H9 (cell line): Measurements from ENCODE around the gene NXT1. TPM values are rescaled to one million over a fixed set of nuclear protein-coding genes. Genes with fewer than 3 reads are reported as not detected.

Experiments
- DNase-seq: peaks from one replicate; pipeline ENCODE4 v3.0.0-alpha.2; 2017
- H2AFZ ChIP-seq: one replicate; pipeline ENCODE4 v1.6.1; 2013; ENCODE audit warnings: mild to moderate bottlenecking, low read length, control low read depth, moderate library complexity
- H2AK5ac ChIP-seq: 2 replicates; pipeline ENCODE4 v1.6.1; 2013; ENCODE audit warnings: low read length, control low read depth, mixed read lengths; ENCODE audit not compliant: insufficient read length
- H2BK120ac ChIP-seq: one replicate; pipeline ENCODE4 v1.6.1; 2013; ENCODE audit warnings: low read depth, mild to moderate bottlenecking, low read length, control low read depth, inconsistent platforms; ENCODE audit not compliant: poor library complexity, severe bottlenecking
- H2BK12ac ChIP-seq: 2 replicates; pipeline ENCODE4 v1.6.1; 2013; ENCODE audit warnings: low read length, control low read depth, mixed read lengths, low read depth; ENCODE audit not compliant: insufficient read length
- H2BK15ac ChIP-seq: 2 replicates; pipeline ENCODE4 v1.6.1; 2013; ENCODE audit warnings: low read depth, low read length, control low read depth
- H2BK20ac ChIP-seq: one replicate; pipeline ENCODE4 v1.6.1; 2013; ENCODE audit warnings: low read depth, mild to moderate bottlenecking, low read length, control low read depth, inconsistent platforms; ENCODE audit not compliant: poor library complexity, severe bottlenecking
- H2BK5ac ChIP-seq: 2 replicates; pipeline ENCODE4 v1.6.1; 2013; ENCODE audit warnings: low read length, control low read depth, mixed read lengths; ENCODE audit not compliant: insufficient read length
- H3K14ac ChIP-seq: 2 replicates; pipeline ENCODE4 v1.6.1; 2013; ENCODE audit warnings: low read length, control low read depth; ENCODE audit not compliant: insufficient read depth
- H3K18ac ChIP-seq: 2 replicates; pipeline ENCODE4 v1.6.1; 2013; ENCODE audit warnings: low read depth, mild to moderate bottlenecking, mixed read lengths, low read length, control low read depth; ENCODE audit not compliant: insufficient read length
- H3K23ac ChIP-seq: 2 replicates; pipeline ENCODE4 v1.6.1; 2013; ENCODE audit warnings: low read length, control low read depth, mixed read lengths, low read depth; ENCODE audit not compliant: insufficient read length
- H3K23me2 ChIP-seq: 2 replicates; pipeline ENCODE4 v1.6.1; 2013; ENCODE audit warnings: low read depth, mild to moderate bottlenecking, mixed read lengths, low read length, control low read depth; ENCODE audit not compliant: insufficient read length, poor library complexity, severe bottlenecking
- H3K27ac ChIP-seq: 2 replicates; pipeline ENCODE4 v1.5.1; 2013; ENCODE audit warnings: low read length, control low read depth, mixed read lengths, low read depth; ENCODE audit not compliant: insufficient read length
- H3K27me3 ChIP-seq: 2 replicates; pipeline ENCODE4 v1.6.1; 2013; ENCODE audit warnings: low read length, control low read depth, inconsistent platforms; ENCODE audit not compliant: insufficient read depth
- H3K4ac ChIP-seq: 2 replicates; pipeline ENCODE4 v1.6.1; 2013; ENCODE audit warnings: low read depth, mild to moderate bottlenecking, control low read depth, inconsistent platforms, low read length, moderate library complexity
- H3K4me1 ChIP-seq: 2 replicates; pipeline ENCODE4 v1.6.1; 2013; ENCODE audit warnings: low read length, control low read depth, inconsistent platforms; ENCODE audit not compliant: insufficient read depth
- H3K4me2 ChIP-seq: 2 replicates; pipeline ENCODE4 v1.6.1; 2013; ENCODE audit warnings: low read length, control low read depth, mixed read lengths; ENCODE audit not compliant: insufficient read length, insufficient read depth
- H3K56ac ChIP-seq: 2 replicates; pipeline ENCODE4 v1.6.1; 2013; ENCODE audit warnings: low read depth, mild to moderate bottlenecking, mixed read lengths, low read length, control low read depth; ENCODE audit not compliant: insufficient read length
- H3K79me1 ChIP-seq: 2 replicates; pipeline ENCODE4 v1.6.1; 2013; ENCODE audit warnings: low read depth, mild to moderate bottlenecking, moderate library complexity, low read length, control low read depth, inconsistent platforms; ENCODE audit not compliant: insufficient read depth, poor library complexity, severe bottlenecking
- H3K79me2 ChIP-seq: 2 replicates; pipeline ENCODE4 v1.6.1; 2013; ENCODE audit warnings: low read length, control low read depth, inconsistent platforms; ENCODE audit not compliant: insufficient read depth
- H3K9ac ChIP-seq: 2 replicates; pipeline ENCODE4 v1.6.1; 2013; ENCODE audit warnings: low read length, control low read depth, mixed read lengths; ENCODE audit not compliant: insufficient read length; ENCODE audit errors: extremely low read depth
- H3K9me3 ChIP-seq: one replicate; pipeline ENCODE4 v1.6.1; 2013; ENCODE audit warnings: low read depth, low read length, inconsistent platforms; ENCODE audit not compliant: control insufficient read depth
- H3T11ph ChIP-seq: one replicate; pipeline ENCODE4 v1.6.1; 2013; ENCODE audit warnings: mild to moderate bottlenecking, low read length, control low read depth, inconsistent platforms
- H4K20me1 ChIP-seq: one replicate; pipeline ENCODE4 v1.6.1; 2013; ENCODE audit not compliant: control insufficient read depth, insufficient read length, insufficient read depth
- H4K5ac ChIP-seq: 2 replicates; pipeline ENCODE4 v1.6.1; 2013; ENCODE audit warnings: low read depth, mild to moderate bottlenecking, mixed read lengths, low read length, control low read depth; ENCODE audit not compliant: insufficient read length
- H4K8ac ChIP-seq: replicated peaks from 2 replicates; pipeline ENCODE4 v1.6.1; 2013; ENCODE audit warnings: low read length, control low read depth, mixed read lengths, low read depth; ENCODE audit not compliant: insufficient read length
- H4K91ac ChIP-seq: 2 replicates; pipeline ENCODE4 v1.6.1; 2013; ENCODE audit warnings: low read depth, mild to moderate bottlenecking, moderate library complexity, mixed read lengths, low read length, control low read depth; ENCODE audit not compliant: insufficient read length
- H3K27ac Mint-ChIP-seq, 3 experiments: 2 replicates in 2 of 3; 3 replicates in 1 of 3; pipeline ENCODE4 v1.8.0; 2020 to 2021; ENCODE audit warnings: mixed read lengths in 3 of 3, mild to moderate bottlenecking in 1 of 3, moderate library complexity in 1 of 3
- H3K27me3 Mint-ChIP-seq: 2 replicates; pipeline ENCODE4 v1.8.0; 2021; ENCODE audit warnings: low read depth, mild to moderate bottlenecking, moderate library complexity, mixed read lengths
- H3K36me3 Mint-ChIP-seq, 3 experiments: 2 replicates in 2 of 3; 3 replicates in 1 of 3; pipeline ENCODE4 v1.8.0; 2020 to 2021; ENCODE audit warnings: low read depth in 3 of 3, mixed read lengths in 3 of 3; ENCODE audit not compliant: insufficient read depth in 1 of 3
- H3K4me1 Mint-ChIP-seq, 2 experiments: 2 replicates each; pipeline ENCODE4 v1.8.0; 2020; ENCODE audit warnings: mixed read lengths in 2 of 2
- H3K4me3 Mint-ChIP-seq, 2 experiments: 2 replicates in 1 of 2; 3 replicates in 1 of 2; pipeline ENCODE4 v1.8.0; 2020 to 2021; ENCODE audit warnings: mild to moderate bottlenecking in 2 of 2, mixed read lengths in 2 of 2, moderate library complexity in 1 of 2
- H3K9me3 Mint-ChIP-seq, 2 experiments: 2 replicates in 1 of 2; 3 replicates in 1 of 2; pipeline ENCODE4 v1.8.0; 2020; ENCODE audit warnings: mild to moderate bottlenecking in 2 of 2, mixed read lengths in 2 of 2, moderate library complexity in 1 of 2
- CTCF ChIP-seq: fragments of 200-600 bp; sonication (generic); conservative IDR thresholded peaks from 3 replicates; pipeline ENCODE4 v1.8.0; 2021; ENCODE audit warnings: antibody characterized with exemption, mild to moderate bottlenecking
- WGBS: extraction: QIAGEN DNeasy Blood & Tissue Kit; methylation state at CpG from one replicate; pipeline ENCODE4 v1.1.7; 2013; ENCODE audit warnings: missing lambda C conversion rate, low lambda C conversion rate, mixed read lengths; ENCODE audit not compliant: insufficient read length; ENCODE audit errors: extremely low coverage; 5-methylcytosine and 5-hydroxymethylcytosine counted together
- total RNA-seq: library from RNA; stranded (reverse); gene quantifications from 2 replicates; pipeline ENCODE4 v1.2.1, GENCODE V29; 2021

NXT1 gene
- total RNA-seq, 1 experiment from 2014 or later = 25.5 TPM

DNA sequence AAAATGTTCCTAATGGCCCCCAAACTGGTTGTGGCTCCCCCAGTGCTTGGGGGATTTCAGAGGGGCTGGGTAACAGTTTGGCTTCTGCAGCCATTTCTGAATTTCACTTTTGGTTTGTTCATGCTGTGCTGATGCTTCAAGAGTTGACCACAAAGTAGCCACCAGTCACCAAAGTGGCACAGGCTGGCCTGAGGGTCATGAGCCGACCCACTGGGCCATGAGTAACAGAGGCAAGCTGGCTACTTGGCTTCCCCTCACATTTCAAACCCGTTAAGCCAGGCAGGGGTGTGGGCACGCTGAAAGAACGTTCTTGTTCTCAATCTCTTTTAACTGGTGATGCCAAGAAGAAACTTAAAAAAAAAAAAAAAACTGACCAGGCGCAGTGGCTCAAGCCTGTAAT, 15.1 kb upstream of the NXT1 start:
- Histone ChIP-seq H2BK12ac (no peak overlapping the region), H4K20me1 (no peaks in the 10 kb centered on the region), H3K79me1 (no peaks in the 10 kb centered on the region), H3K56ac (no peak overlapping the region), H3K4ac (no peak overlapping the region), H4K91ac (no peak overlapping the region), H2BK15ac (no peak overlapping the region), H3K27me3 (no peaks in the 10 kb centered on the region), H3K9me3 (no peaks in the 10 kb centered on the region), H4K8ac (no peak overlapping the region), H3K27ac (no peak overlapping the region), H3K18ac (no peak overlapping the region), H3K23me2 (no peaks in the 10 kb centered on the region), H2BK120ac (no peak overlapping the region), H2BK5ac (no peak overlapping the region), H3K14ac (no peak overlapping the region), H3T11ph (no peak overlapping the region), H2AFZ (no peak overlapping the region), H3K9ac (no peak overlapping the region), H2BK20ac (no peak overlapping the region), H3K4me1 (no peaks in the 10 kb centered on the region), H4K5ac (no peak overlapping the region), H3K79me2 (no peaks in the 10 kb centered on the region), H2AK5ac (no peak overlapping the region), H3K4me2 (no peak overlapping the region), H3K23ac (no peak overlapping the region)
- WGBS = no CpG with 5 or more reads among the region's 5 CpGs
- no peak for DNase-seq
- Mint-ChIP-seq H3K36me3 (no peaks in the 10 kb centered on the region; a peak in 1 of 7 replicates), H3K27me3 (peaks cover 7% of the 10 kb centered on the region), H3K4me1 (peaks cover 8% of the 10 kb centered on the region in 2 experiments), H3K27ac (no peak overlapping the region), H3K9me3 (no peaks in the 10 kb centered on the region), H3K4me3 (no peak overlapping the region)
- no peak for TF ChIP-seq CTCF
